ENCODE results near the gene WNT9B.

Gene WNT9B

DNA sequence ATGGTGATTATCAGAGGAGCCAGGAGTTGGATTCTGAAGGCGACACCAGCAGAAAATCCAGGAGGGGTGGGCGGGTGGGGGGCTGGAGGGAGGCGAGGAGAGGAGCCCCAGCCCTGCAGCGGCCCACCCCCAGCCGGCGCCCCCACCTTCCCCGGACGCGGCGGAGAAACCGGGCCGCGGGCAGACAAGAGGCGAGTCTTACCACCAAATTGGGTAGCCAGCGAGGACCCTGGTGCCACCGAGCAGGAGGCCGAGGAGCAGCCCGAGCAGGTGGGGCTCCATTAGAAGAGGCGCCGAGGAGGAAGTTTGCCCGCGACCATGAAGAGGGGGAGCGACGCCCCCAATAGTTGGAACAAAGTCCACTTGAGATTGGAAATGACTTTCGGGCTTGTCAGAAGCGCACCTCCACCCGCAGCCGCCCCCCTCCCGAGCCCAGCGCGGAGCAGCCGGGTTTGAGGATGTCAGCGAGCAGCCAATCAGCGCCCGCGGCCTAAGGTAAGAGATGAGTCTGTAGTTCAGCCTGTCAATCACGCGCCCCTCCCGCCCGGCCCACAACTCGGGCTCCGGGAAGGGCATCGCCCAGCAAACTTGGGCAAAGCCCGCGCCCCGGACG is 33.0 kb upstream of the WNT9B start, which contains the start of gene WNT3:
WNT3 (minus strand) TSS at position 377 of the 613 bp plus-strand sequence; CDS start at position 282, 95 bp downstream.
- H3K4me3 ChIP-seq (ENCODE audit: low read length), result peak within 1 kb of the TSS; percentile 29
- DNase-seq (ENCODE audit: low read depth), result no peak
- TF ChIP-seq, protein P1, sequence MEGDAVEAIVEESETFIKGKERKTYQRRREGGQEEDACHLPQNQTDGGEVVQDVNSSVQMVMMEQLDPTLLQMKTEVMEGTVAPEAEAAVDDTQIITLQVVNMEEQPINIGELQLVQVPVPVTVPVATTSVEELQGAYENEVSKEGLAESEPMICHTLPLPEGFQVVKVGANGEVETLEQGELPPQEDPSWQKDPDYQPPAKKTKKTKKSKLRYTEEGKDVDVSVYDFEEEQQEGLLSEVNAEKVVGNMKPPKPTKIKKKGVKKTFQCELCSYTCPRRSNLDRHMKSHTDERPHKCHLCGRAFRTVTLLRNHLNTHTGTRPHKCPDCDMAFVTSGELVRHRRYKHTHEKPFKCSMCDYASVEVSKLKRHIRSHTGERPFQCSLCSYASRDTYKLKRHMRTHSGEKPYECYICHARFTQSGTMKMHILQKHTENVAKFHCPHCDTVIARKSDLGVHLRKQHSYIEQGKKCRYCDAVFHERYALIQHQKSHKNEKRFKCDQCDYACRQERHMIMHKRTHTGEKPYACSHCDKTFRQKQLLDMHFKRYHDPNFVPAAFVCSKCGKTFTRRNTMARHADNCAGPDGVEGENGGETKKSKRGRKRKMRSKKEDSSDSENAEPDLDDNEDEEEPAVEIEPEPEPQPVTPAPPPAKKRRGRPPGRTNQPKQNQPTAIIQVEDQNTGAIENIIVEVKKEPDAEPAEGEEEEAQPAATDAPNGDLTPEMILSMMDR (conservative IDR thresholded peaks at IDR 0.05; ENCODE audit: low read depth, low read length), result no peak

DNA sequence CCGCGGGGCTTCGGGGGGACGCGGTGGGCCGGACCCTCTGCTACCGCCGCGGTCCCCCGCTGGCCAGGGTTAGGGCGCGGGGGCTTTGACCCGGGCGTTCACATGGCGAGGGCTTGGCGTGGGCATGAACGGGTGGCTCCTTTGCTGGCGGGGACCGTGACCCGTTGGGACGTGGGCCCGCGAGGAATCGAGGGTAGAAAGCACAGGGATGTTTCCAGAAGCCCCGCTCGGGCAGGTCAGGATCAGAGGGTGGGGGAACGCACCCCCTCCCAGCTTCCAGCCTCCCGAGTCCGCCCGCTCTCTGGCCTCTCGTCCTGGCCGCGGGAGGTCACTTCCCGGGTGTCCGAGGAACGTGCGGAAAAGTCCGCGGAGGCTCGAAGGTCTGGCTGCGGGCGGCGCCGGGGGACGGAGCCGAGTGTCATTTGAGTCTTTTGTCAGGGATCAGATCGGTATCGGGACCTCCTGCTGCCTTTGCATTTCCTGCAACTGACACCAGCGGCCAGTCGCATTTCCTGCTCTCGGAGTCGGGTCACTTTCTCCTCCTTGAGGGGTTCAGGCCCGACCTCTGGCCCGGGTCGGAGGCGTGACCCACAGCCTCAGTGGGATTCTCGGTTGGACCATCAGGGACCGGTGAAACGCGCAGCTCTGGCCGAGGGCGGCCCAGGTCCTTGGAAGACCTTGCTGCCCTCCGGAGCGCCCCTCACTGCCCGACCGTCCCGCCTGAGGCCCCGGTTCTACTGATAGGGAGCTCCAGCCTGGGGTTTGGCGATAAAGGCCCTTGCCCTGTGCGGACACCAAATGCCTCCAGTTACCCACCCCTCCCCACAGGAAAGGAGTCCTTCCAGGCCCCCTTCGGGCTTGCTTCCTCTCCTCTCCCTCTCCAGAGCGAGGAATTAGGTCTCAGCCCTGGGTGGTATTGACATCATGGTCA is 32.2 kb upstream of the WNT9B start:
- H3K4me3 ChIP-seq (ENCODE audit: low read length), result peak overlapping the region; percentile 29
- TF ChIP-seq, protein P1 (conservative IDR thresholded peaks at IDR 0.05; ENCODE audit: low read depth, low read length), result no peak
- DNase-seq (ENCODE audit: low read depth), result no peak

DNA sequence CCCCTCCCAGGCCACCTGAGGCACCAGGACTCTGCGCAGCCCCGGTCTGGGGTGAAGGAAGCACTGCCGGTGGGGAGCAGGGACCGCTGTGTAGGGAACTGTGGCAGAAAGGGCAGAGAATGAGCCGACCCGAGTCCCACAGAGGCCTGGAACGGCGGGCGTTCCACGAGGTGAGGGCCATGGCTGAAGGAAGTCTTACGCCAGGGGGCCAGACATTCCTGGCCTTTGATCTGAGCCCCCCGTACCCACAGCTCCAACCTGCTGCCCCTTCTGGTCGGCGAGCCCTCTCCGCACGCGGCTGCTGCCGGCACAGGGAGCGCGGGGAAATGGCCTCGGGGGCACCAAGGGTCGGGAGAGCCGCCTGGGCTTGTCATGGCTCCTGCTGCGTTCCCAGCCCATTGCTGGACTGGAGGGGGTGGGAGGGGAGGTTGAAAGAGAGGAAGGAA is 31.5 kb upstream of the WNT9B start:
- no peak overlapping the region for H3K4me3 ChIP-seq (ENCODE audit: low read length)
- no peak for DNase-seq (ENCODE audit: low read depth)

DNA sequence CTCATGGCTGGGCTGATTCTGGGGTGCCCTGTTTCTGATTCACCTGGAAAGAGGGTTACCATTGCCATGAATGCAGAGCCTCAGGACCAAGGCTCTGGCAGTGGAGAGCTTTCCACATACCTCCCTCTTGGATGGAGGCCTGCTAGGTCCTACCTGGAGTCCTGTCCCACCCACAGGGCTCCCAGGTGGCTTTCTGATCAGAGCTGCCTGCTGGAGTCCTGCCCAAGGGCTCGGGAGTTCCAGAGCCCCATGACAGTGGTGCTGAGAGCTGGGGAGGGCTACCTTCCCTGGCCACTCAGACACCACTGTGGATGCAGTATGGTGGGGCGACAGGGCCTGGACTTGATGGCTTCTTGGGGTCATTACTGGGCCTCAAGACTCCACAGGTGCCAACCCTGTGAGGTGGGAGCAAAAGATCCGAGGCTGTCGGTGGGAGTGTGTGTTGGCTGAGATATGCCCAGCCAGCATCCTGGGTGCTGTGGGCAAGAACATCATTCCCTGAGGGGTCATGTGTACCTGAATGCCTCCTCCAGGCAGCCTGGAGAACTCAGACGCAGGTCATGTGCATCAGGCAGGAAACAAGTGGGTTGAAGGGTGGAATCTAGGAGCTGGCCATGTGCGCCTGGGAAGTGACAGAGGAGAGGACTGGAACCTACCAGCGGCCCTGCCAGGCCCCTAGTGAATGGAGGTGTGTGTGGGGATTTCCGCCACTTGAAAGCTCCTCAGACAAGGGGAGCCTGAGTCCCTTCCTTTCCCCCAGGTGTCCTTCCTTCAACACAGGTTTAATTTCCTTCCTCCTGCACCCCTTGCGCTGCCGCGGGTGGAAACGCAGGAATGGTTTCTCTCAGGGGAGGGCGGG is 30.6 kb upstream of the WNT9B start:
- TF ChIP-seq, protein P1 (conservative IDR thresholded peaks at IDR 0.05; ENCODE audit: low read depth, low read length), result no peak
- no peak overlapping the region for H3K4me3 ChIP-seq (ENCODE audit: low read length)
- DNase-seq (ENCODE audit: low read depth), result no peak

More for the DNA sequence above, 31.5 kb upstream of the WNT9B start:
- TF ChIP-seq, protein P1 (conservative IDR thresholded peaks at IDR 0.05; ENCODE audit: low read depth, low read length), result no peak

DNA sequence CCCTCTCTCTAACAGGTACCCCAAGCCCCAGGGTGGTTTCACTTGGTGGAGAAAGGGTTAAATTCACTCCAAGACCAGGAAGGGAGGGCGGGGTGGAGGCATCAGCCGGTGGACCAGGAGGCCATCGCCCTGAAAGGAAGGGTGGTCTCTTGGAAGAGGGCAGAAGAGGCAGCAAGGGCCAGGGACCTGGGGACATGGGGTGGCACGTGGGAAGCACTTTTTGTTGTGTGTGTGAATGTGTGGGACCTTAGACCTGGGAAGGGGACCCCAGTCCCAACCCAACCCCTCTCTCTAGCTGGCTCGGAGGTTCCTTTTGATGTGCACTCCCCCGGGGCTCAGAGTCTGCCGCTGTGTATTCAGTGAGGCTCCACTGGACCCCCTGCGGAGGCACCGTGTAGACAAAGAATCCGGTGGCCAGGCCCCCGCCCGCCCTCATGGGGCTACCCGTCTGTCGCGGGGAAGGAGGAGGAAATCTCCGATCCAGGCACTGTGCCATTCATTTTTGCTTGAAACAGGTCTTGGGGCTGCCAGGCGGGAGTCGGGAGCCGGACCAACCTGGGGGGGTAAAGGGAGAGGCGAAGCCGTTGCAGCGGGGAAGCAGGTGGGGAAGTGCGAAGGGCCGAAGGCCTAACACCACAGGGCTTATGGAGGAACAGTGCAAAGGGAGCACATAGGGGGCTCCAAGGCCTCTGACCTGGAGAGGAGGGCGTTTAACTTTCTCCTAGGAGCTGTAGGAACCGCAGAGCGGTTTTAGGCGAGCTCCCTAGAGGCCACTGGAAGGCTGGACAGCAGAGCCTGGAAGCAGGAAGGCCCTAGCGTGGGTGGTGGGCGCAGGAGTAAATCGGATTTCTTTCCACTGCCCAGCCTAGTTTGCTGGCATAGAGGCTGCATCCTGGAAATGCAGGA is 29.6 kb upstream of the WNT9B start:
- TF ChIP-seq, protein P1 (conservative IDR thresholded peaks at IDR 0.05; ENCODE audit: low read depth, low read length), result no peak
- H3K4me3 ChIP-seq (ENCODE audit: low read length), result no peak overlapping the region
- no peak for DNase-seq (ENCODE audit: low read depth)

DNA sequence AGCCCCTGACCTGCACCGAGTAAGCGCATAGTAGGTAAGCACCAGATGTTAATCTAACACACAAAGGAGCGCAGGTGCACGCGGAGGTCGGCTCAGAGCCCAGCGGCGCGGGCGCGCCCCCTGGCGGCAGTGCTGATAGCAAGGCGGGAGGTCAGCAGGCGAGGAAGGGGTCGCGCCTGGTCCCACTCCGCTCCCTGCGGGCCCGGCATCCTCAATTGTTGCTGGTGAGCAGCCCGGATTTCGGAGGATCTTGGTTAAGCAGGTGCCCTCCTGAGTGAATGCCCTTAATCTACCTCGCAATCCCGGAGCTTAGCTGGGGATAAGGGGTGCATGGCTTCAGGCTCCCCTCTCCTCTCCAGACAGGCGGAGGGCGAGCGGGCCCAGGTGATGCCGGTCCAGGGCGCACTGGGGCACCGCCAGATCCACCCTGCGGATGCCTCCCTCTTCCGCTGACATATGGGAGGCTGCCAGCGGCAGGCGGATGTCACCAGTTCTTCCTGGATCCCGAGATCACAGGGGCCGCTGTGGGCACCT is 28.9 kb upstream of the WNT9B start:
- TF ChIP-seq, protein P1 (conservative IDR thresholded peaks at IDR 0.05; ENCODE audit: low read depth, low read length), result peak; percentile 73
- H3K4me3 ChIP-seq (ENCODE audit: low read length), result no peak overlapping the region
- DNase-seq (ENCODE audit: low read depth), result no peak

Measured in retinal pigment epithelial cell (primary cell).